Measurements from ENCODE around the gene GLIS1.

The GLIS1 gene

DNA sequence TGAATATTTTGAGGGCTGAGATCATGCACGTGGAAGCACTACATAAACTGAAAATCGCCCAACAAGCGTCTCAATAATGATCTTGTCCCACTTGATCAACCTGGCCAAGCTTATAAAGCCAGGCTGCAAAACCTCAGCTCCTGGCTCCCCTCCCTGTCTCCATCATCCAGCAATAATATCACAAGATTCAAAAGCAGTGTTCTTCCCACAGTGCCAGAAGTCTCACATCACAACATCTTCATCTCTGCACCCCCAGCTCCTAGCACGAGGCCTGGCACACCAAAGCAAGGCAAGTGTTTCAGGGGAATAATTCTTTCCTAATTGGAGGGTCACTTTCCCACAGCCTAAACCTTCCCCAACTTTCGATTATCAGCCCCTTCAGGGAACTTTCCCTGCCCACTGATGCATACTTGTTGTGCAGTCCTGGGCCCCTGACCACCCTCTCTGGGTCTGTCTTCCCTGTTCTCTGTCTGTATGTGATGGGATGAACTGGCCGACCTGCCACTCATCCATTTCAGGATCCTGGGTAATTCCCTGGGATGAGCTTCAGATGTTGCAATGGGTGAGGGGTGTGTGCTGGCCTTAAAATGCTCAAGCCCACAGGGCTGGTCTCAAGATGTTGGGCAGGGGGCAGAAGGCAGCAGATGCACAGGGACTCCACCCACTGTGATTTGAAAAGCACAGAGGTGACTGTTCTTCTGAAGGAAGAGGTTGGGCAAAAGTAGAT is 150.7 kb downstream of the GLIS1 start:
- no peak for DNase-seq

DNA sequence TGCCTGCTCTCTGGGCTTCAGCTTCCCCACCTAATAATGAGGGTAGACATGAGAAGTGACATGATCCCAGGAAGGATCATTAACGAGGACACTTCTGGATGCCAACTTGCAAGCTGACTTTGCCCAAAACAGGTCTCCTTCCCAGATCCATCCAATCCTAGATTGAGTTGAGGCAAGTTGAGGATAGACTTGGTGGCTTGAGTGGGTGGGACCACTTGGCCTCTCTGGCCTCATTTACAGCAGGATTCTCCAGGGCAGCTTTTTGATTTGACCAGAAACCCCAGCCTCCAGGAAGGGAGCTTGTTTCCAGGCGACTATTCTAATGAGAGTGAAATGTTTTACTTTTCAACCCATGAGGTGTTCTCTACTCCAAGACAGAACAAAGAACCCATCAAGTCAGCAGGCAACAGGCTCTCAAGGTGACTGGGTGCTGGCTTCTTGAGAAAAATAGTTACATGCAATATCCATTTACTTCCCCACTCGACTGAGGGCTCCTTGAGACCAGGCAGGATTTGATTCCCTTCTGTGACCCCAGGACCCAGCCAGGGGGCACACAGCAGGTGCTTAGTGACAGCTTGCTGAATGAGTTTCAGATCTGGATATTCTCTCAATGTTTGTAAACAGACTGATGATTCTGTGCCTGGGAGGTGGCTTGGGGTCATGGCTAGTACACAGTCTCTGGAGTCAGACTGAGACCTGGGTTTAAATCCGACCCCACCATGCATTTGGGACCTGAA is 151.5 kb downstream of the GLIS1 start:
- no peak for DNase-seq

DNA sequence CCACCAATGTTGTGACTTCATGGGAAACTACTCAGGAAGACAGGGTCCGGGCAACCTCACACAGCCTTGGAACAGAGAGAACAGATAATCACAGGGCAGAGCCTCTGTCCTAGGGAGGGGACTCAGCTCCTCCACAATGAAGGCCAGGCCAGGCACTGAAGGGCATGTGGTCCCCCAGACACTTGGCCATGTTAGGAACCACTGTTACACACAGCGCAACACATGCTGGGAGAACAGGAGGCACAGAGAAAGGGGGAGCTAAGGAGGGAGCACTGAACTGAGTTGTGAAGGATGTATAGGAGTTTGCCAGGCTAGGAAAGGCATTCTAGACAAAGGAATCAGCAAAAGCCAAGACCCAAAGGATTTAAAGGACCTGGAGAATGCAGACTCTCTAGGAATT is 152.2 kb downstream of the GLIS1 start:
- no peak for DNase-seq

DNA sequence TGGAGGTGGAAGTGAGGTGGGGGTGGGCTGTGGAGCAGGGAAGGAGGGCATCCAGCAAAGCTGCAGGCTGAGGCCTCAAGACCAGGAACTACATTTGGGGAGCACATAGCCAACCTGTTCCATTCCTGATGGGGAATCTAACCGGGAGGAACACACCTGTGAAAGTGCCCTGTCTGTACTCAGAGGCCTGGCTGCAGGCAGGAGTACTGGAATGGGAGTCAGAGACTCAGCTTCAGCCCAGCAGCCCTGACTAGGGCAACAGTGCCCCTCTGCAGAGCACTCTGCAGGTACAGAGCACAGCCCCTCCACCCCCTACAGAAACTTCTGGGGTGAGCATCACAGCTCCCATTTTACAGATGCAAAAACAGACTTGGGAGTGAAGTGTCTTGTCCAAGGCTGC is 153.4 kb downstream of the GLIS1 start:
- DNase-seq, result no peak

DNA sequence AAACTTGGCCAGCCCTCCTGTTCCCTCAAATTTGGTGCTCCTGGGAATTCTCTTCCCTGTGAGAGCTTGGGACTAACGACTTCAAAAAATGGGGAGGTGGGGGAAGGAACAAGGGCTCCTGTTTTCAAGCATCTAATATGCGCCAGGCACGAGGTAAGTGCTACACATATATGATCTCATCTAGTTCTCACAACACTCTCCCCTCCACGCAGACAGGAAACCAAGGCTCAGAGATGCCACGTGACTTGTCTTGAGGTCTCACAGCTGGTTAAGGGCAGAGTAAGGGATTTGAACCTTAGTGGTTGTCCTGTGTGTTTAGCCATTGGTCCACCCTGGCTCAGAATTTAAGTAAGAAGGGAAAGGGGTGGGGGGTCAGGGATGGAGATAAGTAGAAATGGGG is 153.8 kb downstream of the GLIS1 start:
- no peak for DNase-seq

DNA sequence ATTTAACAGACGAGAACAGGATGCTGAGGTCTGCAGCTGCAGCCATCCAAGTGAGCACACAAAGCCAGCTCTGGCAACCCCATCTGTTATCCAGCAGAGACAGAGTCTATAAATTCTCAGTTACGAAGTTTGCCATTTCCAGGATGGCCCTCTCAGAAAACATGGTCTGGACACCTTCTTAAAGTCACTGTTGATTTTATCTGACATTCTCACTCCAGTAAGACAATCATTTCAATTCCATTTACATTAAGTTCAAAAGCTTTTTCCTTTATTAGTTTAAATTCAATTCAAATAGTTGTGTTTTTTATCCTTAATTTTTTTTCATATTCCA is 154.2 kb downstream of the GLIS1 start:
- no peak for DNase-seq

DNA sequence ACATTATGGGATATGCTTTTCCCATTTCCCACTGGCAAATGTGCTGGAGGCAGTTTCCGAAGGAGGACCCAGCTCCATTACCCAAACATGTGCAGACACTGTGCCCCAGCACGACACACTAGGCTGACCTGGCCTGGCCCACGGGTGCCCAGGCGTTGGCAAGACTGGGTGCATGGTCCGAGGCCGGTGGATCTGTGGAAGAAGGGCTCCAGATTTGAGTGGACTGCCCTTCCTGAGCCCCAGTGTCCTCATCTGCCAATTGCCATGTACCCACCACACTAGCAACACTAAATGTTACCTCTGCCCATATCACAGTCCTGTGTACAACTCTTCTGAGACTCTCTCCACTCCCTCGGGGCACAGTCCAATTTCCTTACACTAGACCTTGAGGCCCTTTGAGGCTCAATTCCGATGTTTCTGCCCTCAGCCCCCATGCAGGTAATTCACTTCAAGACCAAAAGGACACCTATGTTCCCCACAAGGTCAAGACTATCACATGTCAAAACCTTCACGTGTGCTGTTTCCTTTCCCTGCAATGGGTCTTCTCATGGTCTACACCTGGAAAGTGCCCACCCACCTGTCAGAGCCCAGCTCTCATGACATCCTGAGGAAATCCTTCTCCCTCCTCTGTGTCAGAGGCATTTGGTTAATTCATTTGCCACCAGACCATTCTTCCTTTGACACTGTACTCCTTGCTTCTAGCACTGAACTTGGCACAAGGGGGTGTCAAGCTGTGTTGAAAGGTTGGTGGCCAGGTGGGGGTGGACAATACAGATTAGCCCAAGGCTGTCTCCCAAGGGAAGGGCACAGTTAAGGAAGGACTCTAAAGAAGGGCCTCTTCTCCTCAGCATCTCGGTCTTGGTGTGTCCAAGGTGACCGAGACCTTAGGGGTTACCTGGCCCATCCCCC is 154.8 kb downstream of the GLIS1 start:
- no peak for DNase-seq

DNA sequence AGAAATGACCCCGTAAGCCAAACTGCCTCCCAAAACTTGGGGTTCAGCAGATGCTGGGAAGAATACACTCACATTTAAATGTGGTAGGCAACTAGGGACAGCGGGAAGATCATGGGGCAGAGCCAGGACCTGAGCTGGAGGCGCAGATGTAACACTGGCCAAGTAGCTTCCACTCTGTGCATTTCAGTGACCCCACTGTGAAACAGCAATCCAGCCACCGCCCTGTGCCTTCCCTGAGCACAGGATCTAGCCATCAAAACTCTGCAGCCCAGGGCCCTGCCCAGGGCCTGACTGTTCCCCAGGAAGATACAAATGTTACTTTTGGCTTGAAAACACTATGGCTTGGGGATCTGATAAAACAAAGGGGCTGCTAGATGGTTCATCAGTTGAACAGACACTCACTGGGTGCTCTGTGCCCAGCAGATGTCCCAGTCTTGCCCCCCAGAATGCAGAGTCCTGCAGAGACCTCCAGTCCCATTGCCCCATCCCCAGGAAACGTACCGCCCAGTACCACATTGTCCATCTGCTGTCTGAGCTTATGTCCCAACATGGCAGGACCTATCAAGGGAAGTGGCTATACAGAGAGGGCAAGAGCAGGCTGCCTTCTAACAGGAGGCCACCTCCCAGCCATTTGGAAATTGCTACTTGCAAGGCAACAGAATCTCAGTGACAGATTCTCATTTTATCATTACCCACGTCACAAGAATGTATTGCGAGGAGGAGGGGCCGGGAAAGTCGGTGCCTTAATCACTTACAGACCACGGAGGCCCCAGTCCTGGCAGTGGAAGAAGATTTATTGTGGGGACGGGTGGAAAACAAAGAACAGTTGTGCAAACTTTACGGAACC is 155.7 kb downstream of the GLIS1 start:
- DNase-seq, result no peak

DNA sequence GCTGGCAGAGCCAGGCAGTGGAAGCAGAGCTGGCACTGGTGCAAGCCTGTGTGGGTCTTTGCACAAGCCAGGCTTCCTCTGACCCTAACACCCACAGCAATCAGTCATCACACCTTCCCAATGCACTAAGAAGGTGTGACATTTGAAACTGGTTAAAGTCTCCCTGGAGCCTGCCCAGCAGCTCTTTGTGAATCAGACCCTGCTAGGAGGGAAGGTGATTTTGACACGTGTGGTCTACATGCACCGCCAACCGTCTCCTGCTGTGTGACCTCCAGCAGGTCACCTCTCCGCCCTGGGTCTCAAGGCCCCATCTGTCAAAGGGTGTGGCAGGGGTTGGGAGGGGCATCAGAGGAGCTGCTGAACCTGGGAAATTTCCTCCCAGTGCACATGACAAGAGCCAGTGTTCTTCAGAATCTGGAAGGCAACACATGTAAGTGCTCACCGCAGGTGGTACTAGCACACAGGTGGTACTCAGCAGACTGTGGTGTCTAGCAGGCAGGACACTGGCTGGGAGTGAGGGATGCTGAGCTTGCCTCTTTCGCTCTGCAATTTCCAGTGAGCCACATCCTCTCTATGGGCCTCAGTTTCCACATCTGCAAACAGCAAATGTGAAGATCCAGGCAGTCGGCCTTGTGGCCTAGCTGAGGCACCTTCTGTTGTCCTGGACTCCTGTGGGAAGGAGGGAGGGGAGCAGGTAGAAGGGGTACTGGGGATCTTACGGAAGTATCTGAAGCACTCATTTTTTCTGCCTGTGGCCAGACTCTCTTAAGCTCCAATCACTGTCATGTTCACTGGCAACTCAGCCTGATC is 156.5 kb downstream of the GLIS1 start:
- no peak for DNase-seq

DNA sequence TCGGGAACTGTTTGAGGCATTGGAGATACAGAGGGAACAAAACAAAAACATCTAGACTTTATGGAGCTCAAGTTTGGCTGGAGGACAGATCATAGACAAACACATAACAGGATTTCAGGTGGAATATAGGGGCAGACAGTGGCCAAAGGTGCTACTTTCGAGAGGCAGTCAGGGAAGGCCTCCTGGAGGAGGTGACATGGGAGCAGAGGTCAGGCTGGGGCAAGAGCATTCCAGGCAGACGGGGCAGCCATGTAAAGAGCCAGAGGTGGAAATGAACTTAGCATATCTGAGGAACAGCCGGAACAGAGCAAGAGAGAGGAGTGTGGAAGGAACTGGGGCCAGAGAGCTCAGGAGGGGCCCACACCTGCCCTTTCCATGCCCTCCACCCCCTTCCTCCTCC is 157.5 kb downstream of the GLIS1 start:
- no peak for DNase-seq

DNA sequence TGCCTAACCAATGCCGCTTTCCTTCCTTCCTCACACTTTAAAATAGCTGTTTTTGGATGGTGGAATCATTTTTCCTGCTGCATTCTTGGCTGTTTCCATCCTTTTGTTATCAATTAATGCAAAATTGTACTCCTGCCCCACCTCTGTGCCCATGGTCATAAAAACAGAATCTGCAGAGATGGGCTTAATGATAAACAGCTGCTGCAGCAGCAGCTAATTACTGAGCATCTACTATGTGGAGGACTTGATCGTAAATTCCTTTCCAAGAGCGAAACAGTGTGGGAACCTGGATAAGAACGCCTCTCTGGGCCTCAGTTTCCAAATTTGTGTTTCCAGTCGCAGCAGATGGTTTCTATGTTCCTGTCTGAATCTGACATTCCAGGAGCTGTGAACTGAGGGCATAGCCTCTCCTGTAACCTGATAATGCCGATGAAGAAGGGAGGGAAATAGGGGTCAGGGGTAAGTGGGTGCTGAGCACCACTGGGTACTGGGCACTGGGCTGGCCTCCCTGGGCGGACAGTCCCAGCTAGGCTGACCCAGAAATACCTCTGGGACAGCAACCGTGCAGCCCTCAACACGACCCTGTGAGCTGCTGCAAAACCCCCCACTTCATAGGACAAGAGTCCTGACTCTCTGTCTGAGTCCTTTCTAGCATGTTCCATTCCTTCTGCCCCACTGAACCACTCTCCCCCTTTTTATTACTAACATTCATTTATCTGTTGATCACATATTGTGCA is 158.1 kb downstream of the GLIS1 start:
- no peak for DNase-seq

DNA sequence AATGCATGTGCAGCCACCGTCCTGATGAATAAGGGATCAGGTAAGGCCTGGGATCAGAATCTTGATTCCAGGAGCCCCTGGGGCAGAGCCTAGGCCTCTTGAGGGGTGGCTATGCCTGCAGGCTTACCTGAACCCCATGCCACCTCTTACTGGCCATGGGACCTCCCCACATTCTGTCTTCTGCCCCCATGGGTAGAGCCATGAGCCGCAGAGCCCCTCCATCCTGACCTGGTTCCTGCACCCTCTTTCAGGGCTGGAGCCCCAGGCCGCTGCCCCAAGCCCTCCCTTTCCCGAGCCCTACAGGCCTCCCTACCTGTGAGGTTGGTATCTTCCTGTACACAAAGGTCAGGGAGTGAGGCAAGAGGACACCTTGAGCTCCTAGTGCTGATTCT is 159.0 kb downstream of the GLIS1 start:
- no peak for DNase-seq

DNA sequence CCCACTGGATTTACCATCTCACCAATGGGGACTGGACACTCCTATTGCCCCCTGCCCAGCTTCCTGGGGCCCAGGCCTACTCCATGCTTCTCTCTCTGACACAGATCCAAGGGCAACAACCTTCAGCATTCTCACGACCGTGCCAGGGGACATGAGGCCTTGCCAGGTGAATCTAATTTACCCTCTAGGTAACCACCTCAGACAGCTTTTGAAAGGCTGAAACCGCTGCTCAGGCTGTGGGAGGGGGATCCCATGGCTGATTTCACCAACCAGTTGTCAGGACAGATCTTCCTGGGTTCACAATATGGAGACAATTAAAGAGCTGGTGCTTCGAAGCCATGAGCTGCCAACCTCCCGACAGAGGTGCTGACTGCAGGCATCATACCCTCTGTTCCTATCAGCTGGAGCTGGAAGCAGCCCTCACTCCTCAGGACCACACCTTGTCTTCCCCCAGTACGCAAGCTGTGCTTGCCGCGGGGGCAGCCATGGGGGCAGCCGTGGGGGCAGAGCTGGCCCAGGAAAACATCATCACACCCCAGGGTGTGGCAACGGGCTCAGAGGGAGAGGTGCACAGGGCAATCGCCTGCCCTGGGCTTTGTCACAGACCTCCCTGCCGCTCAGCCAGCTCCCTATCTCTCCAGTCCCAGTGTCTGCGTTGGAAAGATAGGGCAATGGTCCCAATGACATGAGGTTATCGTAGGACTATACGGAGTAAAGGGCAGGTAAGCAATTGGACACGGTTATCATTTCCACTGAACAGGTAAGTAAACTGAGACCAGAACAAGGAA is 159.5 kb downstream of the GLIS1 start:
- no peak for DNase-seq

DNA sequence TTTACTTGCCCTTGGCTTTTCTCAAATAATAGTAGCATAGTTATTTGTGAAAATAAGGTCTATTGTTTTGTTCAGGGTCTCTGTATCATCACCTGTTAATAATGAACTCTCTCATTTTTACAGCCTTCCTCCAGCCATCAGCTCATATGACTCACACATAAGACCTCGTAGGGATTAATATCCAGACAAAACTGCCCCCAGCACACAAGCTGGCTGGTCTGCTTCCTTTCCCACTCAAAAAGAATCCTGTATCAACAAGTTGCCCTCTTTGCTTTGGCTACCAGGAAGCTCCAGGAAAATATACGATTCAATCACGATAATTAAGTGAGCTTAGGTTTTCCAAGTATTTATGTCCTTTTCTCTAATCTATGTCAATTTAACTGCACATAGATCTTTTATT is 160.6 kb downstream of the GLIS1 start:
- DNase-seq, result peak; percentile 24

DNA sequence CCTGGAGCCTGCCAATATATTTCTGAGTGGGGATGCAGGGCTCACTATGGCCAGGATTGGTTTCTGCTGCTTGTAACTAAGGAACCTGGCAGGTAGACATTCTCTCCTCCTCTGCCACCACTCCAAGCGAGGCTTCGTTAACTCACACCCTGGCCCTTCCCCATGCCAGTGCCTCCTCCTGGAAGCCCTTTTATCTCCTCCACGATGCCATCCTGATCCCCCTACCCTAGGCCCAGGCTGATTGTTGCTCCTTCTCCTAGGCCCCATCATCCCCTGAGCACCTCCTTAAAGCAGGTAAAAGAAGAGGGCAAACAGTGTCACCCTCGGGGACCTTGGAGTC is 161.2 kb downstream of the GLIS1 start:
- no peak for DNase-seq

DNA sequence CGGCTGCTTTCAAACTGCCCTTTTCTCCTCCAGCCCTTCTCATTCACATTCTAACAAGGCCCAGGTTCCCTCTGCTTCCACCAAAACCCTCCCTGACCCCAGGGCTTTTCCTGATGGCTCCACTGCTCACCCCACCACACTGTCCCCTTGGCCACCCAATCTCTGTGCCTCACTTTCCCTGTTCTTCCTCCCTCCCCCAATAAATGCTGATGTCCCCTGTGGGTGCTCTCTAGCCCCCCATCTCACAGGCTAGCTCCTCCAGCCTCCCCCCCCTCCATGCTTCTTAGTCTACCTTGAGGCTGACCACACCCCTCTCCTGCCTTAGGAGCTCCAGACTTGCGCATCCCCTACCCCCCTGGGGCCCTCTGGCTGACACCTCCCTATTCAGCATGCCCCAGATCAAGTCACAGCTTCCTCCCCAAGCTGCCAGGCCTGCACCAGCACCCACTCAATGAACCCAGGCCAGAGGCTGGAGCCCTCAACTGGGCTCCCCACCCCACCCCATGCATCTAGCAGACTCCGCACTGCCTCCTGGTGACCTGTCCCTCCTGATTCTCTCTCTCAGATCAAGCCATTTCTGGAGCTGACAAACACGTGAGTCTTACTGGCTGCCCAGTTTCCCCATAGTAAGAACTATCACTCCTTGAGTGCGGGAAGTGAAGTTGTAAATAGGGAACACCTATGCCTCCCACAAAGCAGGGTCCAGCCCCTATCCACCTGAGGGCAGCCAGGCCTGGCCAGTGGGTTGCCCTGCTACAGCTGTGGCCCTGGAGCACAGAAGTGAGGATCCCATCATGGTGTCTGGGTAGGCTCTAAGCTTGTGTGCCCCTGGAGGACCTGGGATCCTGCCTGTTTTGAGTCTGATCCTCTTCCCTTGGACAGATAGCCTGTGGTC is 161.9 kb downstream of the GLIS1 start:
- DNase-seq, result no peak

DNA sequence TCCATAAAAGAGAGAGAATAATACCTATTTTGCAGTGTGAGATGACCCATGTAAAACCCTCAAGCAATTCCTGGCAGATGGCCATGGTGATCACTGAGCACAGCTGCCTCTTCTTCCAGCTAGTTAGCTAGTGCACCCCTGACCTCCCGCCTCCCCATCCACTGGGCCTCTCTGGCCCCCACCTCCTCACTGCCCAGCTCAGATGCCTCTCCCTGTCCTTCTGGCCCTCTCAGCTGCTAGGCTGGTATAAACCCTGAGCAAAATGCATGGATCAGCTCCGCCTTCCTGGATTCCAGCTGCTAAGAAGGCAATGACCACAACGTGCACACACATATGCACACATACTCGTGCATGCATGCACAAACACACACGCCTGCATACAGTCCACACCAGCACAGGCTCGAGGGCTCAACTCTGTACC is 162.6 kb downstream of the GLIS1 start:
- DNase-seq, result no peak

DNA sequence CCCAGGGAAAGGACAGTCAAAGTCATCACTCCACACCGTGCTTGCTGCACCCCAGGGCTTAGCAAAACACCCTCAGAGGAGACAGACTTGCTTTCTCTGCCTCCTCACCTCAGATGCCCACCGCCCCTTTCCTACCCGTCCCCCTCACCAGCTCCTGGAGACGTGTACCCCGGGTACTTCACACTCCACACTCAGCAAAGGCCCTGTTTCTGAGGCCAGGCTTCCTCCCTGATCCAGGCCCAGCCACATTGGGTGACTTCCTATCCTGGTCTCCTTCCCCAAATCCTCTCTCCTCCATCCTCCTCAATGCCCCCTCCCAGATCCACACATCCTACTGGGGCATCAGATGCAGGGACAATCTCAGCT is 163.0 kb downstream of the GLIS1 start:
- no peak for DNase-seq

DNA sequence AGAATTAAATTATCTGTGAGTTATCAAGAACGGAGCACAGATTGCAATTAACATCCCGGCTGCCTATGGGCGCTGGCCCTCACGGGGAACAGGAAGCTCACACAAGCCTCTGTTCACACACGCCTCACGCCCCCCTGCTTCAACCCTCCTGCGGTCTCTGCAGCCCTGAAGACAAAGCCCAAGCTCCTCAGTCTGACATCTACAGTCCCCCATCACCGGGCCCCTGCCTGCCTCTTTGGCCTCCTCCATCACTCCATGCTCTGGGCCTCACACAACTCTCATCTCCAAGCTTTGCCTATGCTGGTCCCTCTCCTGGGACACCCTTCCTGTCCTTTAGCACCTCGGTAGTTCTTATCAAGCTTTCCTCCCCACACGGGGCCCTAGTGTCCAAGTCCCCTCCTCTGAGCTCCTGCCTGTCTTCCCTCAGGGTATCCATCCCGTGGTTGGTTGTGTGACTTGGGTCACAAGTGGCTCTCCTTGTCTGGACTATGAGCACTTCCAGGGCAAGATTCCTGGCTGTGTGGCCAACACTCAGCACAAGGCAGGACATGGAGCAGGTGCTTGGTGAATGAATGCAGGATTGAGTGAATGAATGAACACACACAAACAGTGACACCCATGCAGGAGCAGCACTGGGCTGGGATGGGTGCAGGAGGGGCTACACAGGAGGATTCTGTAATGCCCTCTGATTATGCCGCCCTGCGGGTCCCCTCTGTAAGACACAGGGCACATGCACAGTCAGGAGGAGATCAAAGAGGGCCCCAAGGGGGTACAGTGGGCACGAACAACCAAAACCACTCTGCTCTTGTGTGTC is 163.6 kb downstream of the GLIS1 start:
- DNase-seq, result no peak
